Measurements from ENCODE around the gene KCNK13.
"Not testable (repeated sequence)": the region's sequence is repeated elsewhere in the genome, so short reads cannot be mapped to it uniquely, and the experiment has no call there.

Gene KCNK13

GRCh38 chr14:90200546-90200945, 138.8 kb downstream of the KCNK13 start:
- not testable (repeated sequence) for FAIRE-seq

- FAIRE-seq = no peak
Measured at GRCh38 chr14:90201344-90201743, 139.6 kb downstream of the KCNK13 start.

- no peak for FAIRE-seq
Measured at GRCh38 chr14:90204516-90204915, 142.7 kb downstream of the KCNK13 start.

- no peak for FAIRE-seq
Measured at GRCh38 chr14:90213099-90213748, 151.4 kb downstream of the KCNK13 start.

GRCh38 chr14:90228478-90228877, 166.7 kb downstream of the KCNK13 start:
- no peak for FAIRE-seq

GRCh38 chr14:90229942-90230341, 168.1 kb downstream of the KCNK13 start:
- not testable (repeated sequence) for FAIRE-seq

Measured in islet of Langerhans (tissue), 1 donor.